Muscle of arm (tissue), 12 donors: ENCODE results near the gene DPM3. TPM values are rescaled to one million over a fixed set of nuclear protein-coding genes. Genes with fewer than 3 reads are reported as not detected.
"Not testable (repeated sequence)": the region's sequence is repeated elsewhere in the genome, so short reads cannot be mapped to it uniquely, and the experiment has no call there.

Experiments
- DNase-seq: peaks from one replicate; pipeline ENCODE4 v3.0.0-alpha.2; 2013
- polyA plus RNA-seq, 12 donors: library from polyadenylated mRNA; unstranded; fragments of 120-200 nt; gene quantifications; one replicate each; pipeline ENCODE4 v1.2.1, GENCODE V29; 2013; ENCODE audit not compliant: insufficient read length in 12 of 12

The DPM3 gene
- polyA plus RNA-seq, 12 donors, result 13.2 to 24.3 (median 17.5) TPM; not detected in 2

DNA sequence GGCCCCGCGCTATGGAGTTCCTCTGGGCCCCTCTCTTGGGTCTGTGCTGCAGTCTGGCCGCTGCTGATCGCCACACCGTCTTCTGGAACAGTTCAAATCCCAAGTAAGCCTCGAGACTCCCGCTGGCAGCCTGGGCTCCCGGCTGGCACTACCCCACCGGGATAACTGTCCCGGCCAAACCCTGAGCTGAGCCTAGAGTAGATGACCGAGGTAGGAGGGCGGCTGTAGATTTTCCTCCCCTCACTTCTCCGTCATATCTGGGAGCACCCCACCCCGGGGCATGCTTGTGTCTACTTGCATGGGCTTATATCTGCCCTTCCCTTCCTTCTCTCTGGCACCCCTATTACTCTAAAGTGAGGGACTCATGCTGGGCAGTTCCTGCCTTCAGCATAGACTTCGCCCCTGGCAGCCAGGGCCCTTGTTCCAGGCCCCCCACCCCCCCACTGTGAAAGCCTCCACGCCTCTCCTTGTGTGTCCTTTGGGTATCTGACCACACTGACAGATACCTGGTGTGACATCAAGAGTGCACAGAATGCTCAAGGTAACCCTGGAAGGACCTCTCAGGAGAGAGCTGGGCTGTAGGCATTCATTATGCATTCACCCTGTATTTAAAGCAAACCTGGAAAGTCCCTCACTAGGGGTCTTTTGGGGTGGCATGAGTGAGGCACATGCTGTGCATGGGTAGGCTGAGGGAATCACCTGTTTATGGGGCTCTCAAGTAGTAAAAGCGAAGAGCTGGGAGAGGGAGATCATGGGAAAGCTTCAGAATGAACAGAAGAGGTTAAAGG, 12.2 kb downstream of the DPM3 start:
- no peak for DNase-seq

DNA sequence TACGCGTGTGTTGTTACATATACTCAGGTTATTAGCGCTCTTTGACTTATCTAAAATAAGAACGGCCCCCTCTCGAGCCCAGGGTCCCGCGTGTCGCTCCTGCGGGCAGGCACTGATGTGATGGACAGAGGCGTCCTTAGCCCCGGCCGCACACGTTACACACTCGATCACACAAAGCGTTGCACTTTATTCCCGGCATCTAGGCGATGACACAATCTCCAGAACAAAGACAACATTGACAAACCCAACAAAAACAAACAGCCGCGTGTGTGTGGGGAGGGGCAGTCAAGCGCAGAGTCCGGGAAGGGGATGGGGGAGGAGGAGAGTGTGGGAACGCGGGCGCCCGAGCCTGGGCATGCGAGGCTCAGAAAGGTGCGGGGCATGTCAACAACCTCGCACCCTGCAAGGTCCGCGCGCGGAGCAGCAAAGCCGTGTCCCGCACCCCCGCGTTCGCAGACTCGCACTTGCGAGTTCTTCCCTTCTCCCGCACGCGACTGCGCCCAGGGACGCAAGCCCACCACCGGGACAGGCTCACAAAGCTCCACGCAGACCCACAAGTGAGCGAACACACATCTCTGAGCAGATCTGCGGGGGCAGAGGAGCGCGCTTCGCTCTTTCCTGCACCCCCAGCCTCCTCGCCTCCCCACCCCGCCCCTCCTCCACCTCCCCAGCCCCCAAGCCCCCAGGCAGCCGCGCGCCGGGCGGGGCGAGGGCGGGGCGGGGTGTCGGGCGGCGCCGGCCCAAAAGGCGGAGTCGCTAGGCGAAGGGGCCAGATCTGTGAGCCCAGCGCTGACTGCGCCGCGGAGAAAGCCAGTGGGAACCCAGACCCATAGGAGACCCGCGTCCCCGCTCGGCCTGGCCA, 13.0 kb downstream of the DPM3 start, which contains the start of gene EFNA1:
Gene EFNA1 (plus strand): TSS at position 772 of the 862 bp plus-strand sequence. CDS start 102 bp downstream, outside the sequence.
- DNase-seq, result no peak

DNA sequence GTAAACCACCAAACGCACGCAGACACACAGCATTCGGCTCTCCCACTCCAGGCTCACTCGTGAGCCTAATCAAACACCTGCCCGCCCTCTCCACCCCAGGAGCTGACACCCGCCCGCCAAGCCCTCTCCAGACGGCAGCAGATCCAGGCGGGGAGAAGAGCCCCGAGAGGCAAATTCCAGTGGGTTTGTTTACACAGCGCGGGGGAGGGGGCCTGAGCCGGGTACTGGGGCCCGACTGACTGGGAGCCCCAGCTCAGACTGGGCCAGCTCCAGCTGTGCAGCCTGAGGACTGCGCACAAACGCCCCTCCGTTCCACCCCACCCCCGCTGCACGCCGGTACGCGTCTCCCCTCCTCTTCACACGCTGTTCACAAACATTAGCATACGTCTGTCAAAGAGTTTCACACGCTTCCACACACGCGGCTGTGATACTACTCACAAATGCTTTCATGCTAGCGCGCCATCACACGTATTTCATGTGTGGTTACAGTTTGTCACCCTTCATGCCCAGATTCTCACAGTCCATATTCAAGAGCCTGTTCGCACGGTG, 13.7 kb downstream of the DPM3 start:
- no peak for DNase-seq

DNA sequence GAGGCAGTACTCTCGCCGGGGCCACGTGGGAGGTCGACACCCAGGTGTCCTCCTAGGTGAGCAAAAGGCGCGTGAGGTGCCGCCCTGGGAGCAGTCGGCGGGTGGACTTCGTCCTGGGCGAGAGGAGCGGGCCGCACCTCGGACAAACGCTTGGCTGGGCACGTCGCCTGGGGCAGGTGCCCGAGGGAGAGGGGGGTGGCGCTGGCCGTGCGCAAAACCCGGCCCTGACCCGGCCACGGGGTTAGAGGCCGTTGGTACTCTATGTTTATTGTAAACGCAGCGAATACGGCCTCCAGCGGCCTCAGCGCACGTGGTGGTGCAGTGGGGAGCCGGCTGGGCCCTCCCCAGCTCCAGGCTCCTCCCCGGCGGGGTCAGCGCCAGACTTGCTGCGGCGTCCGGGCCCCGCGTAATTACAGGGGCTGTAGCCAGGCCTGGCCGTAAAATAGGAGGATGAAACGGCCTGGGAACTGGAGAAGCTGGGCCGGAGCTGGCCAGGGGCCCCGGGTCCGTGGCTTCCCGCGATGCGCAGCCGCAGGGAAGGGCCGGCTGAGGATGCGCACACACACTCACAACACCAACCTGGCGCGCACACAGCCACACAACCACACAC, 14.3 kb downstream of the DPM3 start:
- DNase-seq, result no peak

DNA sequence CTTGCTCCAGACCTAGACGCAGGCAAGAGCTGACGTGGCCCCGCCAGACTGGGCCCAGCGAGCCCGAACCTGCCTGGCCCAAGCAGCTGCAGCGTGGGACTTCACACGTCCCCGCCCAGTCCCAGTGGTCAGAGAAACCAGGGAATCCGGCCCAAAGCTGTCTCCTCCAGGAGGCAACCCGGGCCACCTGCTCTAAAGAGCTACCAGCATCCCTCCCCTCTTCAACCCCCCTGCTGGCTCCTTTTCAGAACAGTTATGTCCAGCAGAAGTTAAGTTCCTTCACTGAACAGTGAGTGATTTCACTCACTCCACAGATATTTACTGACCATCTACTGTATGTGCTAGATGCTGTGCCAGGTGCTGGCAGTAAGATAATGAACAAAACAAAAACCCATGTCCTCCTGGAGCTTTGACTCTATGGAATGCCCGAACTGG, 14.8 kb downstream of the DPM3 start:
- no peak for DNase-seq

DNA sequence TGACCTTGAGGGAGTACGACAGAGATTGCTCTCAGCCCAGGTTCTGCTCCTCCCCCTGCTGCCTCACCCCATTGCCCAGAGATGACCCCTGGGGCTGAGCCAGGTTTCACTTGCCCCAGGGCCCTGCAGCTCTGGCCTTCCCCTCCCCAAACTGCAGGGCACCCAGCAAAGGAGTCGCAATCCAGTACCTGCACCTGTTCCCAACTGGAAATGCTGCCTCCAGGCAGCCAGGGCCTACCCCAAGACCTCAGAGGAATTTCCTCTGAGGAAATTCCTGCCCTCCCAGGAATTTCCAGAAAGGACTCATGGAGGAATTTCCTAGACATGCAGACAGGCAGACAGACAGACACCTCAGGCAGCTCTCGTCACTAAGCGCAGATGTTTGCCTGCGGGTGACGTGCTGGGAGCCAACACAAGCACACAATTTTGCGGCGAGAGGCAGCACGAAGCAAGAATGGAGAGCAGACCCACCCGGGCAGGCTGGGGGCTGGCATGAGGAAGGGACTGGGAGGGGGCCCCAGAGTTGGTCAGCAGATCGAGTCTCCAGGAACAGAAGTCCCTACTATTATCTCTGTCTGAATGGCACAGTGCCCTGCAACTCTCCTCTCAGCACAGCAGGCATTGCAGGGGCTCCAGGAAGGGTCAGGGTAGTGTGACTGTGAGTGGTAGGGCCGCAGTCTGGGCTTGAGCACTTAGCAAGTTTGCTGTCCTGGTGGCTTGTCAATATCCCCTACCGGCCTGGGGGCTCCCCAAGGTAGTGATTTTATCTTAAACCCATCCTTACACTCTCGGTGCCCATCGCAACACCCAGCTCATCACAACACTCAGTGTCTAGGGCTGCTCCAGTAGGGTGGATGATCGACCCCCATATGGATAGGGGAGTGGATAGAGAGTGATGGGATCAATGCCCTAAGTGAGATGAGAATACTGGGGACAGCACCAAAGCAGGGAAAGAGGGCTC, 15.5 kb downstream of the DPM3 start:
- no peak for DNase-seq

DNA sequence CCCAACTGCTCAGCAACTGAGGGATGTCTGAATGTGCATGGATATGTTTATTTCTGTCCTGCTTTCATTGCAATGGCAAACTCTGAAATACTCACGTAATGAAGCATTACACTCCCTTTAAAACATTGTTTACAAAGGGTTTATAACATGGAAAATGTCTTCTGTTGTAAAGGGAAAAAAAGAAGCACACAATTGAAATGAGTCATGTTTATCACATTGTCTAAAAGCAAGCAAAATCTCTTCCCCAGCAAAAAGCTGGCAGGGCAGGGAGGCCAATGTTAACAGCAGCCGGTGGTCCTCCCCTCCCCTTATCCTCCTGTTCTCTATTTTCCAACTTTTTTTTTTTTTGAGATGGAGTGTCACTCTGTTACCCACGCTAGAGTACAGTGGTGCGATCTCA, 16.5 kb downstream of the DPM3 start:
- no peak for DNase-seq

DNA sequence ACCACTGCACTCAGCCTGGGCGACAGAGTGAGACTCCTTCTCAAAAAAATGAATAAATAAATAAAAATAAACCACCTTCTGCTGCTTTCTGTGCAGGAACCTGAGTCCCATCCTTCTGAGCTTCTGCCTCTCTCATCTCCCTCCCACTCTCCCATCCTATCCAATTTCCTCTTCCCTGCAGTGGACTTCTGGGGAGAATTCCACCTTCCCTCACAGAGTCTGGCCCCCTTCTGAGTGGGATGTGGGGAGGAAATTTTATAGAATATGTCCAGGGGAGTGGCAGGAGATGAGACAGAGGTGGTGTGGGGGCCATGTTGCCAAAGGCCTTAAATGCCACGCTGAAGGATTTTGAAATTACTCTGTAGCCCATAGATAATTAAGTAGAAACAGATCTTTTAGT, 18.0 kb downstream of the DPM3 start:
- DNase-seq, result no peak

DNA sequence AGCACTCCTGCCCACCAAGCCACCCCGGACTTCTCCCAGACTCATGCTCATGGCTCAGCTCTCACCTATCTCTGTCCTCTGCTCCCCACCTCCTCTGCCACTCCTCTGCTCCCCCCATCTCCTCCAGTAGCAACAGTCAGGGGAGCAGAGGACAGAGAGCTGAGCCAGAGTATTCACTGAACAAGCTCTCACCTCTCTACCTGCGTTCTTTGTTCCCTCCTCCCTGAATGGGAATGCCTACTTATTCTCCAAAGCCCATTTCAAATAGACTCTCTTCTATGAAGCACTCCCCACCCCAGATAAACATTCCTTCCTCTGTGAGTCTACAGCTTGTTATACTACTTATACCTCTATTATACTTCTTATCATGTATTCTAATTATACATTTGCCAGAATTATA, 19.1 kb downstream of the DPM3 start:
- DNase-seq, result no peak

DNA sequence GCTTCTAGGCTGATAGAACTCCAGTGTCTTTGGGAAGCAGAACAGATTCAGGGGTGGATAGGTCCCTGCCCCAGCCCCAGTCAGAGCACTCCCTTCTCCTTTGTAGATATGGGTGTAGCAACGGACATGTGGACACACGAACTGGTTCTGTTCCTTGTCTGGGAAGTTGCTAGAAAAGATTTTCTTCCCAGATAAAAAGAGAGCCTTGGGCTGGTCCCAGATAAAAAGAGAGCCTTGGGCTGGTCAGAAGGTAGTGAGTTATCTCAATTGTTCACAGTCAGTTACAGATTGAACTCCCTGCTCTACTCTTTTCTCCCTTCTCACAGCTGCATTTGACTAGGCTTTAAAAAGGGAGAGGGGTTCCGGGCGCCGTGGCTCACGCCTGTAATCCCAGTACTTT, 20.1 kb downstream of the DPM3 start:
- DNase-seq, result no peak

DNA sequence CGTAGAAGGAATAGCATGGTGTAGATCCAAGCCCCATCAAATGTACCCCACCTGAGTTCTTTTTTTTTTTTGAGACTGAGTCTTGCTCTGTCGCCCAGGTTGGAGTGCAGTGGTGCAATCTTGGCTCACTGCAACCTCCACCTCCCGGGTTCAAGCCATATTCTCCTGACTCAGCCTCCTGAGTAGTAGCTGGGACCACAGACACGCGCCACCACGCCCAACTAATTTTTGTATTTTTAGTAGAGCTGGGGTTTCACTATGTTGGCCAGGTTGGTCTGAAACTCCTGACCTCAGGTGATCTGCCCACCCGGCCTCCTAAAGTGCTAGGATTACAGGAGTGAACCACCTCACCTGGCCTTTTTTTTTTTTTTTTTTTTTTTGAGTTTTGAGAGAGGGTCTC, 22.2 kb downstream of the DPM3 start:
- not testable (repeated sequence) for DNase-seq

DNA sequence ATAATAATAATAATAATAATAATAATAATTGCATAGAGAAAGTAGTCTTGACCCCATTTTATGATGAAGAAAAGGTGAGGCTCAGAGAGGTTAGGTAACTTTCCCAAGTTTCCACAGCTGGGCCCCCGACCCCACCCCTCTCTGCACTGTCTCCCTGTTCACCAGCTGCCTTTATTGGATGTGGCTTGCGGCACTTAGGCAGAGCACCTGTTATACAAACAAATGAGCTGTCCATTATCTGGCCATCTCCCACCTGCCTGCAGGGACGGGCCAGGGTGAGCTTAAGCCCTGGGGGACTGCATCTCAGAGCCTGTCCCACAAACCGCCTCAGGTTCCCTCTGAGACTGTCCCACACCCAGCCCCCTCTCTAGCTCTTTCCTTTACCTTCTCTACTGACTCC, 22.7 kb downstream of the DPM3 start:
- no peak for DNase-seq

DNA sequence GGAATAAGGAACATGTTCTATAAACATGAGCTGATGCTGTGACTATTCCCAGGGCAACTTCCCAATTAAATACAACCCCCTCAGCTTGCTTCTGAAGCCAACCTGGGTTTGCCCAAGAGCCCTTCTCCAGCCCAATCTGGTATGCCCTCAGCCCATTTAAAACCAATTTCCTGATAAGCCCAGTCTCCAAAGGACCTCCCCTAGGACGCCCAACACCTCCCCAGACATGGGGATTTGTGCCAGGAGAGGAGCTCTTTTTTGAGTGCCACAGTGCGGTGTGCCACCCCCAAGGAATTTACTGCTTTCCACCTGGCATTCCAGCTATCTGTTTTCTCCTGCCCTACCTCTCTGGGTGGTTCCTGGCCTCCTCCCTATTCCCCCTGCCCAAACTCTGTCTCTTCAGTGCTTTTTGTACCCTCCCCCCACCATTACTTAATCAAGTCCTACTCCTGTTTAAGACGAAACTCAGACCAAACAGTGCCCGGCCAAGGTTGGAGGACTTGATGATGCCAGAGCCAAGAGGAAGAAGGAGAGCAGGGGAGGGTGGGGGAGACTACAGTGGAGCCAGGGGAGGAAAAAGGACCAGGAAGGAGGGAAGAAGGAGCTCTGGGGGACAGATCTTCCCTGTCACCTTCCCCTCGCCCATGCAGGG, 24.1 kb downstream of the DPM3 start:
- DNase-seq, result no peak

DNA sequence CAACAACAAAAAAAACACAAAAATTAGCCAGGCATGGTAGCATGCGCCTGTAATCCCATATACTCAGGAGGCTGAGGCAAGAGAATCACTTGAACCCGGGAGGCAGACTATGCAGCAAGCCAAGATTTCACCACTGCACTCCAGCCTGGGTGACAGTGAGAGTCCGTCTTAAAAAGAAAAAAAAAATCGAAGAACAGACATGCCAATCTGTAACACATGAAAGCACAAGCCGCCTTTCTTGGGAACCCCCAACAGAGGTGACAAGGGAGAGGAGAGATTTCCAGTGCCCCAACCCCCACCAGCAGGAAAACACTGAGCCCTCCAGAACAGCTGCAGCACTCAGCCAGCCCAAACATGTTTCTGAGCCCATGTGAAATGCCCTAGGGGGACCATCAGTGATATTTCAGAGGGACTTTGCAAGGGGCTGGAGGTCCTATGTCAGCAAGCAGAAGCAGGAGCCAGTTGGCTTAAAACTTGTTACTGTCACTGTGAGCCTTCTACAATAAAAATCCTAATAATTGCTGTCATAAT, 26.8 kb downstream of the DPM3 start:
- no peak for DNase-seq

DNA sequence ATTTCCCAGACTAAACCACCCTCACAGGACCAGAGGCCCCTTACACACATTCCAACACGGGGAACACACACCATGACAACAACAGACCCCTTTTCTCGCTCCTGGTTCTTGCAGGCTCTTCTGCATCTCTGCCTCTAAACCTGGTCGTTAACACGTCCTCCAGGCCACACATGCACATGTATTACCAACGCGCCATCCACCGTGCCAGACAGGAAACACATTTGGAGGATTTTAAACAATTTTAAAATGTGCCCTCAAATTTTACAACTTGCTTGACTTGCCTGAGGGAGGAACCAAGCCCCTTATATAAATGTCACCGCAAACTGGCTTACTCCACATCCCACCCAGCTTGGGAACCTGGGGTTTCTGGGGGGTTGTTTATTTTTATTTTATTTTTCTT, 29.5 kb downstream of the DPM3 start:
- no peak for DNase-seq

DNA sequence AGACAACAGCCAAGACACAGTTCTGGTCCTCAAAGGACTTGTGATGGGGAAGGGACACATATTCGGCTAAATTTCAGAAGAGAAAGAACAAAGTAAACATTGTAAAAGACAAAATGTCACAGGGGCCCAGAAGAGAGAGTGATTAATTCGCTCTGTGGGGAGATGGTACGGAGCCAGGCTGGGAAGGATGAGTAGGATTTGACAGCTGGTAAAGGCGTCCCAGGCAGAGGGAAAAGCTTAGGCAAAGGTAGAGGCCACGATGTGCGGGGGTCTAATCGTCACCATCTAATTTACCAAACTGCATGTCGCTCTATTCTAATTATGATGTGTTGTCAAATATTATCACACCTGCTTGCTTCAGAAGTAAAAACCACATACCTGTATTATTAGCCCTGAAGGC, 29.9 kb downstream of the DPM3 start:
- no peak for DNase-seq

DNA sequence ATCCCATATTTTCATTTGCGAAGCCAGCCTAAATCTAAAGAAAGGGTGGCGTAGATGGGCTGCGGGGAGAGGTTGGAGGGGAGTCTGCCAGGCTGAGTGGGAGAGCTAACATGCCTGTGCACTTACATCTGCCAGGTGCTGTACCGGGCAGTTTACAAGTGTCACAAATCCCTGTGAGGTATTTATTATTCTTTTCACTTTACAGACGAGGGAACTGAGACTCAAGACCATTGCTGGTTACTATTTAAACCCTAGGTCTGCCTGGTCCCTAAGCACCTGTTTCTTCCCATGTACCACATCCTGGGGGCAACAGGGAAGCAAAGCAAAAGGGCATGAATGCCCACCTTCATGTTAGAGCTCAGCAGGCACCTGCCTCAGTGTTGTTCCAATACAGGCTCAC, 32.0 kb downstream of the DPM3 start:
- DNase-seq, result no peak

DNA sequence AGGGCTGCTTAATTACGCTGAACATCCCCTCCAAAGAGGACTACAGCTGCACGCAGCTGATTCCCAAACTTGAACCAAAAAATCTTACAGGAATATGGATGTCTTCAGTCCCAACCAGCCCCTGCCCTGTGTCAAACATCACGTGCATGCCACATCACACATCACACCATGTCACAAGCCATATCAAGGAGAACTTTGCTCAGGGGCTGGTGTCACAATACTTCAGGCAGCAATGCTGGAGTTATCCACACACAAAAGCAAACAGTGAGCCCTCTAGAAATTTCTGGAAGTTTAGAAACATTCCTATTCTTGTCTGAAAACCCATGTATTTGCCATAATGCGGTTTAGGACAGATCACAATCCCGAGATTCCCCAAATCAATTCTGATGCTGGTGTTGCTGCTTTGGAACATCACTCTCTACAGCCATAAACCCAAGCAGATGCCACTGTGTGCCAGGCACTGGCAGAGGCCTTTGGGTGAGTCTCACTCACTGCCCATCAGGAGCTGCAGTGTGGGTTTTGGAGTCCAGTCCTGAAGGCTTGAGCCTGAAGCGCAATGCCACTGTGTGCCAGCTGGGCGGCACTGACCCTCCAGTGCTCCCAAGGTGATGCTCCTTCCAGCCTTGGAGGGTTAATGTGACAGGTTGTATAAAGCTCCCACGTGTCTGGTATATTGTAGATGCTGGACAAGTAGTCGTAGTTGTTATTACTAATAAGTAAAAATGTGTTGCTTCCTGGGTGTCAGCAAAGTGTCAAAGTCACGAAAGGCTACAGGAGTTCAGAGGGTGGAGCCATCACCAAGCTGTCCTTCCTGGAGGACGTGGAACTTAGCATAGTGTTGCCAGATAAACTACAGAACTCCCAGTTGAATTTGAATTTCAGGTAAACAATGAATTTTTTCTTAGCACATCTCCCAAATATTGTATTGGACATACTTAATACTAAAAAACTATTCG, 32.7 kb downstream of the DPM3 start:
- no peak for DNase-seq

DNA sequence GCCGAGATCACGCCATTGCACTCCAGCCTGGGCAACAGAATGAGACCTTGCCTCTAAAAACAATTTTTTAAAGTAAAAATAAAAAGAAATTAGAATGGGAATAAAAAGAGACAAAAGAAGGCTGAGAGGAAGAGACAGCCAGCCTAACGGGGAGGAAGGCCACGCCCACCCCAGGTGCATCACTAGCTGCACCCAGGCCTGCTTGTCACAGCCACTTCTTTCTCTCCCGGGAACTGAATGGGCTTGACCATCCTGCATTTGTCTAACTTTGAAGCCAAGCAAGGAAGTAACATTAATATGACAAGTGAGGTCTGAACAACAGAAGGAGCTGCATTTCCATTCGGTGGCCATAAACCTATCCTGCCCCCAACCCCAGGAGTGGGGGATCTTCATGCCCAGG, 33.5 kb downstream of the DPM3 start:
- DNase-seq, result no peak
